Measurements from ENCODE around the gene ZDHHC14.

ZDHHC14 gene

DNA sequence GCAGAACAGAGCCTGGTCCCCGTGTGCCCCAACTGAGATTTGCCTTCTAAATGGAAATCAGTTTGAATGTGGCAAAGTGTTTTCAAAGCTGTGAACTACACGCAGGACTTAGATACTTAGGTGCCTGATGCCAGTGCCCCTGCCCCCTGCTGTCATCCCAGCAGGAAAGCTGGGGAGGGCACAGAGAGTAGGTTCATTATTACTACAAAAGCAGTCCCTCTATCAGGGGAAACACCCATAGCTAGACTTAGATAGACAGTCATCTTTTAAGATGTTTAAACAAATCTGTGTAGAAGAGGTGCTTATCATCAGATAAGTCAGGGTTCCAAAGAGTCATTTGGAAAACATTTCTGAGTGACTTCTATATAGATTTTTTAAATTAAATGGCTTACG is 287.0 kb downstream of the ZDHHC14 start:
- DNase-seq (ENCODE audit: low spot score) = no peak

DNA sequence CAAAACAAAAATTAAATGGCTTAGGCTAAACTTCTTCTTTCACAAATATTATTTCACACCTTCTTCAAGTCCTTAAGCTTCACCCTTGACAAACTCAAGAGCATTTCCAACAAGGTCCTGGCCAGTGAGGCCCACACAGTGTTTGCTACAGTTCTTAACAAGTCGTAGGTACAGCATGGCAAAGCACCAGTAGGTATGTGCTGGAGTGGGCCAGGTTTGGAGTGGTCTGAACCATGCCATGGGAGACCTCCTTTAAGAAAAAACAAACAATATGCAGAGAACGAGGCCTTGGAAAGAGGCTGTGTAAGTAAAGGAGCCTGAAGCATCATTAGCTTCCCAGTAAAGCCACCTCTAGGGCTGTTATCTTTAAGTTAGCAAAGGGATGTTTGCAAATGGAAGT is 287.7 kb downstream of the ZDHHC14 start:
- DNase-seq (ENCODE audit: low spot score) = no peak

DNA sequence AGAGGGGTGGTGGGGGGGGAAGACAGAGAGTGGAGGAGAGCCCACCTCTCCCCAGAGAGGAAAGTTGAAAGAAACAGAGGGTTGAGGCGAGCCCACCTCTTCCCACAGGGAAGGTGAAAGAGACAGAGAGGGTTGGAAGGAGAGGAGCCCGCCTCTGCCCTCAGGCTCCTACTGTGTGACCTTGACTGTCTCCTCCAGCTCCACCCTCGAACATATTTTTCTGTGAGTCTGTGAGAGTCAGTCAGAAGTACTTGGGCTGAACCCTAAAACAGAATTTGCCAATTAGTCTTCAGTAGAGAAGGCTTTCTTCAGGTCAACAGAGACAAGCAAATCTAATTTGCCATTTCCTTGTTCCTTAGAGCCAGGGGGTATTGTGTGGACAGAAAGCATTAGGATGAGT is 288.3 kb downstream of the ZDHHC14 start:
- DNase-seq (ENCODE audit: low spot score) = no peak

DNA sequence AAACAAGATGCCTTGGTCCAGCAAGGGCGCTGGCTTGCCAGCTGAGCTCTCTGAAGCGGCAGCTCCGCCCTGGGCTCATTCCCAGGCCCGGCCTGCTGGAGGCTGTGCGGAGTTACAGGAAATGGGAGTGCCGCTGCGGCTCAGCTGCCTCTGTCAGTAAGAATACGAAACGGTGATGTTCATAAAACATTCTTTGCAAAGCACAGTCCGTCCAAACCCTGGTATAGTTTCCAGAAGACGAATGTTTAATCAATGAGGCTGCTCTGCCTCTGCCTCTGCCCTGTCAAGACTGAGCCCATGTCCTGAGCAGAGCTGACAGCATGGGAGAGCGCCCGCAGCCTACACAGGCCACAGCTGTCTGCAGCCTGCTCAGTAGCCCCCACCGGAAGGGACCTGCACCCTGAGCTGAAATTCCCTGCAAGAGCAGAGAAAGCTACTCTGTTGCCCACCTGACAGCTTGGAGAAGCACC is 288.8 kb downstream of the ZDHHC14 start:
- DNase-seq (ENCODE audit: low spot score) = no peak

DNA sequence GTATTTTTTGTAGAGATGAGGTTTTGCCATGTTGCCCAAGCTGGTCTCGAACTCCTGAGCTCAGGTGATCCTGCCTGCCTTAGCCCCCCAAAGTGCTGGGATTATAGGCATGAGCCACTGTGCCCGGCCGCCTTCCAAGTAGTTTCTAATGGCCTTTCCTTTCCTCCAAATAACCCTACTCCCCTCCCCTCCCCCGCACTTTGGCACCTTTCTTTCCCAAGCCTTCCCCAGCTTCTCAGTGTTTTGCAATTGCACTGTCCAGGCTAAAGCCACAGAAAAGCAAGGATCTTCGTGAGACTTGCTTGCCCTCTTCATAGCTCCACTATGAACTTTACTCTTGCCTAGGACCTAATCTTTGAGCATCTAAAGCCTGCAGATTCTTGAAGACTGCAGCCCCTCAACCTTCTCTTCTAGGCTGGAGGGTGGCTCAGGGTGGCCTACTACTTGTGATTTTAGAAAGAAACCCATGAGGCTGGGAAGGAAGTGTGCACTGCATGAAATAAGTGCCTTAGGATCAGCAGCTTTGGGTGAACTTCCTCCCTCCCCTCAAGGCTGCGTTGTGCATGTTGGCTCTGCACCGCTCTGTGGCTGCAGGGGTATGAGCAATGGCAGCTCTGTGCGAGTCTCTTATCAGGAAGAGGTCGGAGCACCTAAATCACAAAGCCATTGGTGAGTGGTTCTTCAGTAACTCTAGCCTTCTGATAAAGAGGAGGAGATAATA is 289.6 kb downstream of the ZDHHC14 start:
- no peak for DNase-seq (ENCODE audit: low spot score)

DNA sequence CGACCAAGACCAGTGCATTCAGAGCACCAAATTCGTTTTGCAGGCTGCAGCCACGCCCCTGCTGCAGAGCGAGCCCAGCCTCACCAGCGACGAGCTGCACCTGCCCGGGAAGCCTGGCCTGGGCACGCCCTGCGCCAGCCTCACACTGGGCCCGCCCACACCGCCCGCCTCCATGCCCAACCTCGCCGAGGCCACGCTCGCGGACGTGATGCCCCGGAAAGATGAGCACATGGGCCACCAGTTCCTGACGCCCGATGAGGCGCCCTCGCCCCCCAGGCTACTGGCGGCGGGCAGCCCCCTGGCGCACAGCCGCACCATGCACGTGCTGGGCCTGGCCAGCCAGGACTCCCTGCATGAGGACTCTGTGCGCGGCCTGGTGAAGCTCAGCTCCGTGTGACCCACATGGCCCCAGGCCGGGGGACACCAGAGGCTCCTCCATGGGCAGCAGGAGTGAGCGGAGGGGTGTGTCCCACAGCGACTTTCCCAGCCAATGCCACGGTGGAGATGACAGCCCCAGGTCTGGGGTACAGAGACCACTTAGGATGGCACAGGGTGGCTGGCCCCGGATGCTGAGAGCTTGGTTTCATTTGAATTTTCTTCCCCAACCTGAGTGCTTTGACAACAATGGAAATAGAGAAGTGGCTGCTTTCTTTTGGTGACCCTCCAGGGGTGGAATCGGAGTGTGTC is 291.9 kb downstream of the ZDHHC14 start:
- no peak for DNase-seq (ENCODE audit: low spot score)

DNA sequence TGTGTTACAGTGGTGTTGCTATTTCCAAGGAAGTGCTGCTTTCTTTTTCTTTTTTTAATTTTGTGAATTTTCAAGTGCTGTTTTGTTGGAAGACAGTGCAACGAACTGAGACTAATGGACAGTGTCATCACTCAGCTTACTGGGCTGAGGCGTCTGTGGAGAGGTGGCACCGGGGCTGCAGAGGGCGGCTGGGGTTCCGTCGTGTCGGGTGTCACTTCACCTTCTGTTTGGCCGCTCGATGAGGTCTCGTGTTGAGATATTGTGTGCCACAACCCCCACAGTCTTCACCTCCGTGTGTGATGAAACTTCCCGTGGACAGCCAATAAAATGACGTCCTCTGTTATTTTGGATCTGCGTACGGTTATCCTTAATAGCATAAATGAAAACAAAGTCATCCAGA is 292.6 kb downstream of the ZDHHC14 start:
- no peak for DNase-seq (ENCODE audit: low spot score)

DNA sequence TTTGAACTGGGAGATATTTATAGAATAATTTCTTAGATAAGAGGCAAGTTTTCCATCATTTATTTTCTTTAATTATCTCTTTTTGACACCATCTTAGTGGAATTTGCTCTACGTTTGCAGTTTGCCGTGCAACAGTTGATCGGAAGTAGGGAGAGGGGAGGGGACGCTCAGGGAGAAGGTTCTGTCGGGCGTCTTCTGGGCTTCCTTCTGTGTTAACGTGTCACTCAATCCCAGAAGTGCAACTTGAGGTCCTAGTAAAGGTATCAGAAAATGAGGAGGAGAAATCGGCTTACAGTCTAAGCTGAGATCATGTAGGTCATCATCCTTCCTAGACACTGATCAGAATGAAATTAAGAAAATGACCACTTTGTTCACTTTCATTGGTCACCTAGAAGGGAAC is 293.1 kb downstream of the ZDHHC14 start:
- DNase-seq (ENCODE audit: low spot score) = no peak

DNA sequence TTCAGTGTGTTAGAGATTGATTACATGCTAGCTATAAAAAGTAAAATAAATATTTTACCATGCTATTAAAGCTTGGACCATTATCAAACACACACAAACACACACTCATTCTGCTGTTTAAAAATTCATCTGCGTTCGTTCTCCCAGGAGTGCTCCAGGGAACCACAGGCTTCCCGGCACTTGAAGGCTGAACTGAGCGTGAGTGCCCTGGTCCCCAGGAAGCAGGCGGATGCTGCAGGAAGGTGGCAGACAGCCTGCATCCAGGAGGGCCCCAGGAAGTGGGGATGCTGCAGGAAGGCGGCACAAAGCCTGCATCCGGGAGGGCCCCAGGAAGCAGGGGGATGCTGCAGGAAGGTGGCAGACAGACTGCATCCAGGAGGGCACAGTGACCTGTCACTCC is 294.8 kb downstream of the ZDHHC14 start:
- DNase-seq (ENCODE audit: low spot score) = no peak

DNA sequence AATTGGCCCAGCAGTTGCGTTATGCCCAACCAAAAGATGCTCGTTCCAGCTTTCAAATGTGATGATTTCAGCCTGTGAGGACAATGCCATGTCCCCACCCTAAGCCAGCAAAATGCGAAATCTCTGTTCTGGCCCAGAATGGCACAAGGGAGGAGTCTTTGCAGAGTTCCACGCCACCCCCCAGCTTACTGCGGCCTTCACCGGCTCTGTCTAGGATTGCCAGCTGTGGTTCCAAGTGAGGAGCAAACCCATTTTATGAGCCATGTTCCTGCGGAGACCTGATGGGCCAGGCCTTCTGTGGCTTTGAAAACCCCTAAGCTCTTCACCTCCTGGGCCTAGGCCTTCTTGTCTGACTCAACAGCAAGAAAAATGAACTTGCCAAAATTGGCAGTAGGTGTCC is 295.3 kb downstream of the ZDHHC14 start:
- DNase-seq (ENCODE audit: low spot score) = no peak

DNA sequence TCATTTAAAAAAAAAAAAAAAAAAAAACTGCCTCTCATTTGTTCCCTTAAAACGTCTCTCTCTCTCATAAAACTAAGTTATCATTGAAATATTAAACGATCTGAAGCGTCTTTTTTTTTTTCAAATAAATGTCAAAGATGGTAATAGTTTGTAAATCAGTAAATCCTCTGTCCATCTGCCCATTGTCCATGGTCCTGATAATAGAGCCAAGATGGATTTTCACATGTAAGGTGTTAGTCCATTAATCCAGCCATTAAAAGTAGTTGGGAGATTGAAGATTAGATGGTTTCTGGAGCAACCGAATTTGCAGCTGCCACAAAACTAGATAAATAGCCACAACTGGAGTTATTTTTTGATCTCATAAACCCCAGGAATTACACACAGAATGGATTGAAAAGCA is 296.2 kb downstream of the ZDHHC14 start:
- no peak for DNase-seq (ENCODE audit: low spot score)

DNA sequence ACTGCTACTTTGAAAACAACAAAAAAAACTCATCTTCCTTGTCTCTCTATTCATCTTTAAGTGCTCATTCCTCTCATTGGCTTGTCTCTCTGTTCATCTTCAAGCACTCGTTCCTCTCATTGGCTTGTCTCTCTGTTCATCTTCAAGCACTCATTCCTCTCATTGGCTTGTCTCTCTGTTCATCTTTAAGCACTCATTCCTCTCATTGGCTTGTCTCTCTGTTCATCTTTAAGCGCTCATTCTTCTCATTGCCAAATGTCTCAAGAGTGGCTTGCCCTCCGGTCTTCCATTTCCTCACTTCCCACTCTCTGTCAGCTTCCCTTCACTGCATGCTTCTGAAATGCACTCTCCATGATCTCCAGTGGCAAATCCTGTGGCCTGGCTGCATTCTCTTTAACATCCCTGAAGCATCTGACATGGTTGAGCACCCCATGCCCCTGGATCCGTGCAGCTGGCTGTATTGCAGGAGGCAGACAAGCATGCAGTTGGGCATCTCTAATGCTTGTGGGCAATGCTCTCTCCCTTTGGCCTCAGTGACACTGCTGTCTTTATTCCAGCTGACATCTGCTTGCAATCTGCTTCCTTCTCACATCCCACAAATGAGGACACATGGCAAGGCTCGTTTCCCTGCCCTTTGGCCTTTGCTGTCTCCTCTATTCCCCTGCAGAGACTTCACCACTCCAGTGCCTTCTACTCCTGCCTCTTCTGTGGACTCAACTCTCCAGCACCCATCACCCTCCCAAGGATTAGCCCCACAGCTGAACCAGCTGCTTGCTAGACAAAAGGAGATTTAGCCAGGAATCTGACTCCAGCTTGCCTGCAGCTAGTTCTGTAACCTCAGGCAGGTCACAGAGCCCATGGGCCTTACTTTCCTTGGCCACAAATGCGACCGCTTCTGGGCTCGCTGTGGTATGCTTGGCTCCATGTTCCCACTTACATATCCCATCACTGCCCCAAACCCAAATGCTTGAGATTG is 298.9 kb downstream of the ZDHHC14 start:
- DNase-seq (ENCODE audit: low spot score) = peak; percentile 63

DNA sequence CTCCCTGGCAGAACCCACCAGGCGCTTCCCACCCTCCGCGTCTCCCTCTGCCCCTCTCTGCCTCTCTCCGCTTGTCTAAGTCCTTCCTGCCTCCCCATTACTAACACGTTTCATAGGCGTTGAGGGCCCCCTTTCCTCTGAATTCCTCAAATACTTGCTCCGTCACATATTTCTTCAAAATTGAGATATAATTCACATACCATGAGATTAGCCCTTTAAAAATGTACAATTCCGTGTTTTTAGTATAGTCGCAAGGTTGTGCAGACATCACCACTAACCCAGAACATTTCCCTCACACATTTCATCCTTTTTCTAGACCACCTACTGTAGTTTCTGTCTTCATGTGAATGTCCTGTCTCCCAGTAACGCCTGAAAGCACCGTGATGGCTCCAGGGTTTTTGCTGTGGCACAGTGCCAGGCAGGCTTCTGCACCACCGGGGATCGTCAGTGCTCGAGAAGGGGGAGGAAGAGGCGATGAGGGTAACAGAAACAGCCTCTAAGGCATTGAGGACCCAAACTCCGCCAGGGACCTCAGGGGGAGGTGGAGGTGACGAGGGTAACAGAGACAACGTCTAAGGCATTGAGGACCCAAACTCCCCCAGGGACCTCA is 300.2 kb downstream of the ZDHHC14 start:
- DNase-seq (ENCODE audit: low spot score) = no peak

DNA sequence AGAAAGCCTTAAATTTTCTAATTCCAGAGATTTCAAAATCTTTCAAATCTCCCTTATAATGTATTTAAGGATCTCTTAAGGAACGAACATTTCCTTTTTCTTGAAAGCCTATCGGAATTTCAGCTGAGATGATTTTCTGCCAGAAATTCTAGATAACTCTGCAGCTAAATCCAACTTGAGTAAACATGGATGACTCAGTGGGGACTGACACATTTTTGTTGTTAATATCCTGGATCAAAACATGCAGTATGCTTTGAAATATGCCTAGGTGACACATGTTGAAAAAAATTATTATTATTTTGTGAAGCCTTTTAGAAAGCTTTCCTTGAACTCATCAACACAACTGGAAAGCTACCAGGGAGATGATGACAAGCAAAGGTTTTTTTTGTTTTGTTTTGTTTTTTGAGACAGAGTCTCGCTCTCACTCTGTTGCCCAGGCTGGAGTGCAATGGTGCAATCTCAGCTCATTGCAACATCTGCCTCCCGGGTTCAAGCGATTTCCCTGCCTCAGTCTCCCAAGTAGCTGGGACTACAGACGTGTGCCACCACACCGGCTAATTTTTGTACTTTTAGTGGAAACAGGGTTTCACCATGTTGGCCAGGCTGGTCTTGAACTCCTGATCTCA is 302.0 kb downstream of the ZDHHC14 start:
- DNase-seq (ENCODE audit: low spot score) = no peak

DNA sequence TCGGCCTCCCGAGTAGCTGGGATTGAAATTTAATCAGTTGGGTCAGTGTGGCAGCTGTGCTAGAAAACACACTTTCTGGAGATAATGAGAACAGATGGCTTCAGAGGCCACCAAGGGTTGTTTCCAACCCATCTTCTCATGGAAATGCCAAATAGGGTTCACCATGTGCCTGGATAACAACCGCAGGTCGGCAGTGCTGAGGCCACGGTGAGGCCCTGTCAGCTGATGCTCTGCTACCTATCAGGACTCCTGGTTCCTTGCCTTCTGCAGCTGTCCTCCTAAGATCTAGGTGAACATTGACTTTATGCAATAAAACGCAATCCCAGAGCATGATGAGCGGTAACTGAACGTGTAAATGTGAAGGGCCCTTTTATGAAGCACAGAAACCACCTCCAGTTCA is 302.7 kb downstream of the ZDHHC14 start:
- no peak for DNase-seq (ENCODE audit: low spot score)

DNA sequence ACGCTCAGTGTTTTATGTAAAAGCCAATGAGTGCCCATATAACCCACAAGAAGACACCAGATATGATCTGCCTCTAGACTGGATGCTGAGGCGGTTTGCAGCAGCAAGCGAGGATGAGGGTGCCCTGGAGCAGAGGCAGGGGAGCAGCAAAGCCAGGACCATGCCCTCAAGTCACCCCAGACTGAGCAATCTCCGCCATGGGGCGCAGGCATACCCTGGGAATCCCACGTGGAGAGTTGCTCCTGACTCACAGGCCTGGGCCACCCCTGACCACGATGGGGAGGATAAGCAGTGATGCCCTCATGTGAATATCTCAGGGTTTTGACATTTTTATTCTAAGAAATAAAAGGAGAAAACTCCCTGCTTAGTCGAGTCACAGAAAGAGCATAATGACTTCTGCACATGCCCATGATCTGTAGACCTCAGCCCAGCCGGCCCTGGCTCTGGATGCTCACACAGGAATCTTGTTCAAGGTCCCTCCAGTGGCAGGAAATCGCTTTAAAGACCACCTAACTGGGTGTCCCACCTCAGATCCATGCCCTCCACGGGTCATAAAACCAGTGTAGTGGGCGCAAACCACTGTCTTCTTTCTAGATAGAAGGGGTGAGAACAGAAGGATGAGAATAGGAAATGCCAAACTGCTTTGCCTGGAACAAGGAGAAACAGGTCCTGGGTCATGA is 303.8 kb downstream of the ZDHHC14 start:
- DNase-seq (ENCODE audit: low spot score) = no peak

DNA sequence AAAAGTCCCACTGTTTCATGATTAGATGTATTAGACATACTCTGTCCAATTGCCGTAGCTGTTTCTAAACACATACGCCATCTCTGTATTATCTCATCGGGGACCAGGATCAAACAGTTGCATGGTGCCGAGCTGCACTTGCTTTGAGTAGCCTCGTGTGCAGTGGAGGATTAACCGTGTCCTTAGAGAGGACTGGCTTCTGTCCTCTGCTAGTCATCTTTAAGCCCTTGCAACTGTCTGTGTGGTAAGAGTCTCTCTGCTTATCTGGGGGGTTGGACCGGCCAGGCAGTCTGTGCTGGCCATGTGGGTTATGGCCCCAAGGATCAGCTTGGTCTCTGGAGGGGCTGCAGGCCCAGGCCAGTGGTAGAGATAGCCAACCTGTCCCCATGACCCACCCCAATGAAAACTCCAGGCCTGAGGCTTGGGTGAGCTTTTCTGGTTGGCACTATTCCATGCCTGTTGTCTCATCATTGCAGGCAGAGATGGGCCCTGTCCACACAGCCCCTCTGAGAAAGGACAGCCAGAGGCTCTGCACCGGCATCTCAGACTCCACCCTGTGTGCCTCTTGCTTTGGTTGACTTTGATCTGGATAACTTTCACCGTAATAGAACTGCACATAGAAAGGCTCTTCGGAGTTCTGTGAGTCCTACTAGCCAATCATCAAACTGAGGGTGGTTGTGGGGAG is 304.7 kb downstream of the ZDHHC14 start:
- DNase-seq (ENCODE audit: low spot score) = no peak

DNA sequence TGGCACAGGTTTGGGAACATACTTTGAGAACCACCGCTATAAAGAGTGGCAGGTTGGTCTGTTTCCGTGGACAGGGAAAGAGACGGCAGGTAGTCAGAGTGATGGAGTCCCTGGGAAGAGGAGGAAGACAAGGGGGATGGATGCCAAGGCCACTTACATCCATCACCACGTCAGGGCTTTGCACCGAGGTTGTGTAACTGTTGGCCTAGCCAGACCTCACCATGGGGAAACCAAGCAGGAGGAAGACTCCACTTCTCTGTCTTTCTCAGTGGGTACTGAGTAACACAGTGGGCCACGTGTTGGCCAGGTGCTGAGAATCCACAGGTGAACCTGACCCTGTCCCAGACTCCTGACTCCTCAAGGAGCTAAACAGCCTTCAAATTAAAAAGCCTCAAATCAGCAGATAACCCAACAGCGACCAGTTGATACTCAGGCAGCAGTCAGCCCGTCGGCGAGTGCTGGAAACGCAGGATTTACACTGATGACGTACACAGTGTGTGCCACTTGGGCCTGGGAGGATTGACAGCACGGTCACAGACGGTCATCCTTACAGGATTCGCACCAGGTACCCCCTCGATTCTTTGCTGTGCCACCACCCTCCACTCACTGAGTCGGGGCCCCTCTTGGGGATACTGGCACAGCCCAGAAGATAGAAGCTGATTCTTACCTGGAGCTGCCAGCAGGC is 307.4 kb downstream of the ZDHHC14 start:
- no peak for DNase-seq (ENCODE audit: low spot score)

DNA sequence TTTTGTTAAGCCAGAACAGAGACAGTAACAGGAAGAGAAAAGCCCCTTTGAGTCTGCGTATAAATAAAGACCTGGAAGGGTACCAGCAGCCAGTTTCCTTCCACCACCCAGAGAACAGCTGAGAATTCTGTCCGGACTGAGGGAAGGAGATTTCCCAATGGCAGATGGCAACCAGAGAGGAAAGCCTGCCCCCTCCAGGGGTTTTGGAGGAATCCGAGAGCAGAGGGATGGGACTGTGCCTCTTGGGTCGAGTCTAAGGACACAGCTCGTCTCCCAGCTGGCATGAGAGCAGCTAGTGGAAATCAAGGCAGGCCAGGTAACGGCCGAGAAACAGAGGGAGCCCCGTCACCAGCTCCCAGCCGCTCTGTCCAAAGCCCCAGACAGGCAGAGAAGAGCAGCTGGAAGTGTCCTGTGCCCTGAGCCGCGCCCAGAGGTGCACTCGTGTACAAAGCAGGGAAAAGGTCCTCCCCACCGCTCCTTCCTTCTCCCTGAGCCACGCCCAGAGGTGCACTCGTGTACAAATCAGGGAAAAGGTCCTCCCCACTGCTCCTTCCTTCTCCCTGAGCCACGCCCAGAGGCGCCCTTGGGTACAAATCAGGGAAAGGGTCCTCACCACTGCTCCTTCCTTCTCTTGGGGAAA is 308.1 kb downstream of the ZDHHC14 start:
- peak; percentile 73 for DNase-seq (ENCODE audit: low spot score)

All from D341Med (cell line).